HEK293 (cell line): Measurements from ENCODE around the gene CEBPE.

ENCODE experiments used
- CTCF ChIA-PET: fragments of 350-600 bp; formaldehyde crosslinking; extraction: SDS; loops from one replicate; lab custom pipeline; 2021; ENCODE audit warnings: antibody characterized with exemption; lab: Yijun Ruan, JAX
- POLR2A ChIA-PET: fragments of 300-600 bp; formaldehyde crosslinking; extraction: SDS; loops from one replicate; lab custom pipeline; 2020; ENCODE audit warnings: antibody characterized with exemption, inconsistent platforms; lab: Yijun Ruan, JAX
- H3K27ac ChIP-seq: fragments of 200-500 bp; sonication (Bioruptor generic); 2 replicates; pipeline ENCODE4 v1.5.1; 2014; ENCODE audit warnings: low read depth, low read length, control low read depth, inconsistent platforms; ENCODE audit errors: extremely low read depth
- H3K36me3 ChIP-seq, 2 experiments: fragments of 200-500 bp in 1 of 2; sonication (Bioruptor generic) in 1 of 2; 1 replicate in 1 of 2; 2 replicates in 1 of 2; pipeline ENCODE4 v1.5.1; 2014 to 2017; ENCODE audit warnings: inconsistent platforms in 2 of 2, low read length in 2 of 2; ENCODE audit not compliant: control insufficient read depth in 2 of 2, insufficient read depth in 1 of 2
- H3K4me1 ChIP-seq: fragments of 200-500 bp; sonication (Bioruptor generic); 2 replicates; pipeline ENCODE4 v1.5.1; 2014; ENCODE audit warnings: mild to moderate bottlenecking, low read length, inconsistent platforms; ENCODE audit not compliant: control insufficient read depth, insufficient read depth
- H3K4me3 ChIP-seq: 2 replicates; pipeline ENCODE4 v1.5.1; 2011; ENCODE audit warnings: low read depth, mild to moderate bottlenecking, control low read depth, low read length, moderate library complexity
- H3K9me3 ChIP-seq: fragments of 200-500 bp; sonication (Bioruptor generic); 2 replicates; pipeline ENCODE4 v1.5.1; 2014; ENCODE audit warnings: low read depth, low read length, inconsistent platforms; ENCODE audit not compliant: control insufficient read depth, insufficient read depth
- KLF9 ChIP-seq: fragments of 450-650 bp; formaldehyde crosslinking; IDR thresholded peaks from 2 replicates; pipeline ENCODE4 v1.5.1; 2016; ENCODE audit warnings: missing biosample characterization, missing genetic modification characterization, low read depth
- SALL2 ChIP-seq: fragments of 450-650 bp; formaldehyde crosslinking; IDR thresholded peaks from 2 replicates; pipeline ENCODE4 v1.5.0; 2017; ENCODE audit warnings: missing biosample characterization, mild to moderate bottlenecking, missing genetic modification characterization, borderline replicate concordance
- YY2 ChIP-seq: fragments of 450-650 bp; formaldehyde crosslinking; IDR thresholded peaks from 2 replicates; pipeline ENCODE4 v1.5.1; 2016; ENCODE audit warnings: missing biosample characterization, missing genetic modification characterization
- ZBTB48 ChIP-seq: fragments of 450-650 bp; formaldehyde crosslinking; IDR thresholded peaks from 2 replicates; pipeline ENCODE4 v1.5.1; 2016; ENCODE audit warnings: missing biosample characterization, missing genetic modification characterization
- ZFP41 ChIP-seq: fragments of 450-650 bp; formaldehyde crosslinking; IDR thresholded peaks from 2 replicates; pipeline ENCODE4 v1.5.1; 2016; ENCODE audit warnings: missing biosample characterization, missing genetic modification characterization, borderline replicate concordance
- ZNF133 ChIP-seq: fragments of 450-650 bp; formaldehyde crosslinking; IDR thresholded peaks from 2 replicates; pipeline ENCODE4 v1.5.1; 2016; ENCODE audit warnings: missing biosample characterization, missing genetic modification characterization
- ZNF140 ChIP-seq: fragments of 450-650 bp; formaldehyde crosslinking; IDR thresholded peaks from 2 replicates; pipeline ENCODE4 v1.5.1; 2016; ENCODE audit warnings: missing biosample characterization, missing genetic modification characterization
- ZNF174 ChIP-seq: fragments of 450-650 bp; formaldehyde crosslinking; IDR thresholded peaks from 2 replicates; pipeline ENCODE4 v1.5.0; 2017; ENCODE audit warnings: missing biosample characterization, mild to moderate bottlenecking, missing genetic modification characterization
- ZNF175 ChIP-seq: fragments of 450-650 bp; formaldehyde crosslinking; IDR thresholded peaks from 2 replicates; pipeline ENCODE4 v1.5.1; 2016; ENCODE audit warnings: missing biosample characterization, missing genetic modification characterization
- ZNF341 ChIP-seq: fragments of 450-650 bp; formaldehyde crosslinking; IDR thresholded peaks from 2 replicates; pipeline ENCODE4; 2016; ENCODE audit warnings: low read depth, missing biosample characterization, missing genetic modification characterization
- ZNF394 ChIP-seq: fragments of 450-650 bp; formaldehyde crosslinking; IDR thresholded peaks from 2 replicates; pipeline ENCODE4 v1.5.1; 2016; ENCODE audit warnings: missing biosample characterization, missing genetic modification characterization, mild to moderate bottlenecking, moderate library complexity, borderline replicate concordance
- ZNF404 ChIP-seq: fragments of 450-650 bp; formaldehyde crosslinking; IDR thresholded peaks from 2 replicates; pipeline ENCODE4 v1.5.1; 2017; ENCODE audit warnings: missing biosample characterization, missing genetic modification characterization
- ZNF423 ChIP-seq: fragments of 450-650 bp; formaldehyde crosslinking; IDR thresholded peaks from 2 replicates; pipeline ENCODE4 v1.5.1; 2016; ENCODE audit warnings: missing biosample characterization, missing genetic modification characterization
- ZNF501 ChIP-seq: fragments of 450-650 bp; formaldehyde crosslinking; IDR thresholded peaks from 2 replicates; pipeline ENCODE4 v1.5.1; 2016; ENCODE audit warnings: missing biosample characterization, missing genetic modification characterization
- ZNF529 ChIP-seq: fragments of 450-650 bp; formaldehyde crosslinking; IDR thresholded peaks from 2 replicates; pipeline ENCODE4 v1.5.1; 2017; ENCODE audit warnings: missing genetic modification characterization, missing biosample characterization; ENCODE audit not compliant: insufficient replicate concordance
- ZNF548 ChIP-seq: fragments of 450-650 bp; formaldehyde crosslinking; IDR thresholded peaks from 2 replicates; pipeline ENCODE4 v1.5.1; 2016; ENCODE audit warnings: missing biosample characterization, missing genetic modification characterization
- ZNF561 ChIP-seq: fragments of 450-650 bp; IDR thresholded peaks from 2 replicates; pipeline ENCODE4 v1.5.1; 2018; ENCODE audit warnings: missing biosample characterization, missing genetic modification characterization, borderline replicate concordance
- ZNF624 ChIP-seq: fragments of 450-650 bp; formaldehyde crosslinking; IDR thresholded peaks from 2 replicates; pipeline ENCODE4 v1.5.1; 2017; ENCODE audit warnings: missing biosample characterization, missing genetic modification characterization
- ZNF747 ChIP-seq: fragments of 450-650 bp; formaldehyde crosslinking; IDR thresholded peaks from 2 replicates; pipeline ENCODE4 v1.5.1; 2016; ENCODE audit warnings: missing biosample characterization, missing genetic modification characterization
- ZNF777 ChIP-seq: fragments of 450-650 bp; formaldehyde crosslinking; IDR thresholded peaks from 2 replicates; pipeline ENCODE4 v1.5.1; 2017; ENCODE audit warnings: missing biosample characterization, missing genetic modification characterization, borderline replicate concordance
- ZNF792 ChIP-seq: fragments of 450-650 bp; formaldehyde crosslinking; IDR thresholded peaks from 2 replicates; pipeline ENCODE4 v1.5.1; 2016; ENCODE audit warnings: missing biosample characterization, missing genetic modification characterization
- TF ChIP-seq, protein P1 (sequence below): fragments of 450-650 bp; formaldehyde crosslinking; IDR thresholded peaks from 2 replicates; pipeline ENCODE4; 2016; ENCODE audit warnings: missing biosample characterization, missing genetic modification characterization
- TF ChIP-seq, protein P2 (sequence below): fragments of 450-650 bp; formaldehyde crosslinking; IDR thresholded peaks from 2 replicates; pipeline ENCODE4 v1.5.1; 2016; ENCODE audit warnings: missing biosample characterization, missing genetic modification characterization
- TF ChIP-seq, protein P3 (sequence below): fragments of 450-650 bp; formaldehyde crosslinking; IDR thresholded peaks from 2 replicates; pipeline ENCODE4 v1.5.1; 2016; ENCODE audit warnings: missing biosample characterization, missing genetic modification characterization
- TF ChIP-seq, protein P4 (sequence below): fragments of 450-650 bp; formaldehyde crosslinking; IDR thresholded peaks from 2 replicates; pipeline ENCODE4 v1.5.1; 2016; ENCODE audit warnings: missing biosample characterization, missing genetic modification characterization
- TF ChIP-seq, protein P5 (sequence below): fragments of 450-650 bp; formaldehyde crosslinking; IDR thresholded peaks from 2 replicates; pipeline ENCODE4 v1.5.1; 2016; ENCODE audit warnings: missing biosample characterization, missing genetic modification characterization
- TF ChIP-seq, protein P6 (sequence below): fragments of 450-650 bp; formaldehyde crosslinking; IDR thresholded peaks from 2 replicates; pipeline ENCODE4 v1.5.1; 2016; ENCODE audit warnings: missing biosample characterization, missing genetic modification characterization

The CEBPE gene

DNA sequence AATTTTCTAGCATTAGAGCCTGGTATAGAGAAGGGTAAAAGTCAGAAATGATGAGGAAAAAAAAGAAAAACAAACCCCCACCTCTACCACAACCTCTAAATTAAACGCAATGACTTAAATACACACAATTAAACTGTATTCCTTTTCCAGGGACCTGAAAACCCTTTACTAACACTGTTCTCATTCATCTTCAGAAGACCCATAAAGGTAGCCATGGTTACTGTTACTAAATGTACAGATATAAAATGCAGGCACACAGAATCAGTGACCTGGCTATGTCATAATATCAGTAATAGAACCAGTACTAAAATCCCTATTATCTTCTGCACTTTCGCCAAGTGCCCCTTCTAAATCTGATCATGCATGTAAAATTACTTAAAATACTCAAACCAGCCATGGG is 25.5 kb downstream of the CEBPE start (continued):
- TF ChIP-seq, protein P1, sequence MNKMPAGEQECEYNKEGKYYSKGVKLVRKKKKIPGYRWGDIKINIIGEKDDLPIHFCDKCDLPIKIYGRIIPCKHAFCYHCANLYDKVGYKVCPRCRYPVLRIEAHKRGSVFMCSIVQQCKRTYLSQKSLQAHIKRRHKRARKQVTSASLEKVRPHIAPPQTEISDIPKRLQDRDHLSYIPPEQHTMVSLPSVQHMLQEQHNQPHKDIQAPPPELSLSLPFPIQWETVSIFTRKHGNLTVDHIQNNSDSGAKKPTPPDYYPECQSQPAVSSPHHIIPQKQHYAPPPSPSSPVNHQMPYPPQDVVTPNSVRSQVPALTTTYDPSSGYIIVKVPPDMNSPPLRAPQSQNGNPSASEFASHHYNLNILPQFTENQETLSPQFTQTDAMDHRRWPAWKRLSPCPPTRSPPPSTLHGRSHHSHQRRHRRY (tag by site-specific recombination): no peak
- TF ChIP-seq ZNF548: no peak
- no peak for TF ChIP-seq ZNF423
- no peak for TF ChIP-seq ZNF561 (tag by site-specific recombination)
- TF ChIP-seq ZNF747 (tag by site-specific recombination): no peak
- no peak for TF ChIP-seq ZNF501 (tag by site-specific recombination)
- no peak for TF ChIP-seq ZBTB48 (tag by site-specific recombination)
- no peak for TF ChIP-seq ZNF624
- TF ChIP-seq, protein P2, sequence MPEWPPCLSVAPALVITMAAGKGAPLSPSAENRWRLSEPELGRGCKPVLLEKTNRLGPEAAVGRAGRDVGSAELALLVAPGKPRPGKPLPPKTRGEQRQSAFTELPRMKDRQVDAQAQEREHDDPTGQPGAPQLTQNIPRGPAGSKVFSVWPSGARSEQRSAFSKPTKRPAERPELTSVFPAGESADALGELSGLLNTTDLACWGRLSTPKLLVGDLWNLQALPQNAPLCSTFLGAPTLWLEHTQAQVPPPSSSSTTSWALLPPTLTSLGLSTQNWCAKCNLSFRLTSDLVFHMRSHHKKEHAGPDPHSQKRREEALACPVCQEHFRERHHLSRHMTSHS (tag by site-specific recombination): no peak
- TF ChIP-seq, protein P3, sequence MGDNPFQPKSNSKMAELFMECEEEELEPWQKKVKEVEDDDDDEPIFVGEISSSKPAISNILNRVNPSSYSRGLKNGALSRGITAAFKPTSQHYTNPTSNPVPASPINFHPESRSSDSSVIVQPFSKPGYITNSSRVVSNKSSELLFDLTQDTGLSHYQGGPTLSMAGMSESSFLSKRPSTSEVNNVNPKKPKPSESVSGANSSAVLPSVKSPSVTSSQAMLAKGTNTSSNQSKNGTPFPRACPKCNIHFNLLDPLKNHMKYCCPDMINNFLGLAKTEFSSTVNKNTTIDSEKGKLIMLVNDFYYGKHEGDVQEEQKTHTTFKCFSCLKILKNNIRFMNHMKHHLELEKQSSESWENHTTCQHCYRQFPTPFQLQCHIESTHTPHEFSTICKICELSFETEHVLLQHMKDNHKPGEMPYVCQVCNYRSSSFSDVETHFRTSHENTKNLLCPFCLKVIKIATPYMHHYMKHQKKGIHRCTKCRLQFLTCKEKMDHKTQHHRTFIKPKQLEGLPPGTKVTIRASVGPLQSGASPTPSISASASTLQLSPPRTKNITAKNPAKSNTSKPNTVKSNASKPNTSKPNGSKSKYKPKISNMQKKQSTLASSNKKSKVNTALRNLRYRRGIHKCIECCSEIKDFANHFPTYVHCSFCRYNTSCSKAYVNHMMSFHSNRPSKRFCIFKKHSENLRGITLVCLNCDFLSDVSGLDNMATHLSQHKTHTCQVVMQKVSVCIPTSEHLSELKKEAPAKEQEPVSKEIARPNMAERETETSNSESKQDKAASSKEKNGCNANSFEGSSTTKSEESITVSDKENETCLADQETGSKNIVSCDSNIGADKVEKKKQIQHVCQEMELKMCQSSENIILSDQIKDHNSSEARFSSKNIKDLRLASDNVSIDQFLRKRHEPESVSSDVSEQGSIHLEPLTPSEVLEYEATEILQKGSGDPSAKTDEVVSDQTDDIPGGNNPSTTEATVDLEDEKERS: no peak
- no peak for TF ChIP-seq KLF9
- TF ChIP-seq ZNF777 (tag by site-specific recombination): no peak
- TF ChIP-seq, all 188 proteins: peak for 0

DNA sequence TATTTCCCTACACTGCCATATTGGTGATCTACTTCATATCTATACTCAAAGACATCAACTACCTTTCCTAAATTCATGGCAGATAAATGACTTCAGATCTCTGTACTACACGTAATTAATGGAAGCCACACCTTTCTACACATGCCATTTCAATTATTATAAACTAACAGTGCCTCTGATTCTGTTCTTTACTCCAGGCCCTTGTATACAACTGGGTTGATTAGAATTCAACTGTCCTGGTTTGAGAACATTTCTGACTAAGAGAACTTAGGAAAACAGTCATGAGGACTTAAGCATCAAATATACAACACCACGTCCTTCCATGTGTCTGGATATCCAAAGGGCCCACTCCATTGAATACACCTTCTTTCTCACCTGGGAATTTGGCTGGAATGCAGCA is 26.0 kb downstream of the CEBPE start:
- no peaks in the 10 kb centered on the region for H3K9me3 ChIP-seq
- peaks cover 10% of the 10 kb centered on the region; the same call in 1 of the 2 replicates for H3K4me1 ChIP-seq
- peaks cover 38 to 65% of the 10 kb centered on the region in 2 experiments for H3K36me3 ChIP-seq
- no peak overlapping the region for H3K4me3 ChIP-seq
- no peak overlapping the region for H3K27ac ChIP-seq
- POLR2A ChIA-PET: no interaction called here
- CTCF ChIA-PET: interaction anchor here (0.6 to 5.9 kb wide), 5 partner anchors 16 to 141 kb away, joined by 3 to 49 read pairs (median 3); no protein-coding TSS in a partner anchor
- TF ChIP-seq ZNF175 (no peak), ZNF140 (tag by site-specific recombination) (no peak), ZNF529 (no peak), ZNF133 (tag by site-specific recombination) (no peak), ZNF792 (tag by site-specific recombination) (no peak), ZNF423 (no peak), ZNF404 (no peak), ZNF174 (no peak), ZNF501 (tag by site-specific recombination) (no peak), SALL2 (tag by site-specific recombination) (no peak), ZFP41 (tag by site-specific recombination) (no peak), ZNF394 (no peak), YY2 (no peak), ZNF341 (tag by site-specific recombination) (no peak)
- TF ChIP-seq, protein P4, sequence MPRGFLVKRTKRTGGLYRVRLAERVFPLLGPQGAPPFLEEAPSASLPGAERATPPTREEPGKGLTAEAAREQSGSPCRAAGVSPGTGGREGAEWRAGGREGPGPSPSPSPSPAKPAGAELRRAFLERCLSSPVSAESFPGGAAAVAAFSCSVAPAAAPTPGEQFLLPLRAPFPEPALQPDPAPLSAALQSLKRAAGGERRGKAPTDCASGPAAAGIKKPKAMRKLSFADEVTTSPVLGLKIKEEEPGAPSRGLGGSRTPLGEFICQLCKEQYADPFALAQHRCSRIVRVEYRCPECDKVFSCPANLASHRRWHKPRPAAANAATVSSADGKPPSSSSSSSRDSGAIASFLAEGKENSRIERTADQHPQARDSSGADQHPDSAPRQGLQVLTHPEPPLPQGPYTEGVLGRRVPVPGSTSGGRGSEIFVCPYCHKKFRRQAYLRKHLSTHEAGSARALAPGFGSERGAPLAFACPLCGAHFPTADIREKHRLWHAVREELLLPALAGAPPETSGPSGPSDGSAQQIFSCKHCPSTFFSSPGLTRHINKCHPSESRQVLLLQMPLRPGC (tag by site-specific recombination): no peak
- TF ChIP-seq, protein P5, sequence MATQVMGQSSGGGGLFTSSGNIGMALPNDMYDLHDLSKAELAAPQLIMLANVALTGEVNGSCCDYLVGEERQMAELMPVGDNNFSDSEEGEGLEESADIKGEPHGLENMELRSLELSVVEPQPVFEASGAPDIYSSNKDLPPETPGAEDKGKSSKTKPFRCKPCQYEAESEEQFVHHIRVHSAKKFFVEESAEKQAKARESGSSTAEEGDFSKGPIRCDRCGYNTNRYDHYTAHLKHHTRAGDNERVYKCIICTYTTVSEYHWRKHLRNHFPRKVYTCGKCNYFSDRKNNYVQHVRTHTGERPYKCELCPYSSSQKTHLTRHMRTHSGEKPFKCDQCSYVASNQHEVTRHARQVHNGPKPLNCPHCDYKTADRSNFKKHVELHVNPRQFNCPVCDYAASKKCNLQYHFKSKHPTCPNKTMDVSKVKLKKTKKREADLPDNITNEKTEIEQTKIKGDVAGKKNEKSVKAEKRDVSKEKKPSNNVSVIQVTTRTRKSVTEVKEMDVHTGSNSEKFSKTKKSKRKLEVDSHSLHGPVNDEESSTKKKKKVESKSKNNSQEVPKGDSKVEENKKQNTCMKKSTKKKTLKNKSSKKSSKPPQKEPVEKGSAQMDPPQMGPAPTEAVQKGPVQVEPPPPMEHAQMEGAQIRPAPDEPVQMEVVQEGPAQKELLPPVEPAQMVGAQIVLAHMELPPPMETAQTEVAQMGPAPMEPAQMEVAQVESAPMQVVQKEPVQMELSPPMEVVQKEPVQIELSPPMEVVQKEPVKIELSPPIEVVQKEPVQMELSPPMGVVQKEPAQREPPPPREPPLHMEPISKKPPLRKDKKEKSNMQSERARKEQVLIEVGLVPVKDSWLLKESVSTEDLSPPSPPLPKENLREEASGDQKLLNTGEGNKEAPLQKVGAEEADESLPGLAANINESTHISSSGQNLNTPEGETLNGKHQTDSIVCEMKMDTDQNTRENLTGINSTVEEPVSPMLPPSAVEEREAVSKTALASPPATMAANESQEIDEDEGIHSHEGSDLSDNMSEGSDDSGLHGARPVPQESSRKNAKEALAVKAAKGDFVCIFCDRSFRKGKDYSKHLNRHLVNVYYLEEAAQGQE (tag by site-specific recombination): no peak
- TF ChIP-seq, protein P6, sequence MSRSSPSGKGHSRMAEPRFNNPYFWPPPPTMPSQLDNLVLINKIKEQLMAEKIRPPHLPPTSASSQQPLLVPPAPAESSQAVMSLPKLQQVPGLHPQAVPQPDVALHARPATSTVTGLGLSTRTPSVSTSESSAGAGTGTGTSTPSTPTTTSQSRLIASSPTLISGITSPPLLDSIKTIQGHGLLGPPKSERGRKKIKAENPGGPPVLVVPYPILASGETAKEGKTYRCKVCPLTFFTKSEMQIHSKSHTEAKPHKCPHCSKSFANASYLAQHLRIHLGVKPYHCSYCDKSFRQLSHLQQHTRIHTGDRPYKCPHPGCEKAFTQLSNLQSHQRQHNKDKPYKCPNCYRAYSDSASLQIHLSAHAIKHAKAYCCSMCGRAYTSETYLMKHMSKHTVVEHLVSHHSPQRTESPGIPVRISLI (tag by site-specific recombination): no peak
